HCT116 (cell line): ENCODE data around the gene CYTL1. TPM values are rescaled to one million over a fixed set of nuclear protein-coding genes. Genes with fewer than 3 reads are reported as not detected.

Source experiments
- ATAC-seq: fragments of 200-7000 bp; cut with Tn5 transposase; 2 replicates; pipeline ENCODE4 v1.9.1; 2020; ENCODE audit warnings: mild to moderate bottlenecking, moderate library complexity
- BruUV-seq: library from RNA; stranded (reverse); fragments of 400-500 nt; replicated peaks from 2 replicates; lab custom pipeline; 2021; lab: Mats Ljungman, UMichigan
- CTCF ChIA-PET: fragments of 300-600 bp; sonication (Branson Sonifier 250); formaldehyde crosslinking; loops from one replicate; lab custom pipeline; 2021; ENCODE audit warnings: antibody characterized with exemption; lab: Charles Lee
- POLR2A ChIA-PET: fragments of 300-600, 350-600 bp; sonication (Branson Sonifier 250); formaldehyde crosslinking; loops from one replicate; lab custom pipeline; 2021; ENCODE audit warnings: antibody characterized with exemption; lab: Charles Lee
- RAD21 ChIA-PET, 2 experiments: fragments of 300-600 bp; sonication (Branson Sonifier 250); formaldehyde crosslinking; loops; one replicate each; lab custom pipeline; 2023; ENCODE audit warnings: low total read pairs in 2 of 2; ENCODE audit not compliant: uncharacterized antibody in 2 of 2, unreplicated experiment in 2 of 2, low non-redundant PET in 1 of 2; lab: Charles Lee
- DNase-seq: peaks from one replicate; pipeline ENCODE4 v3.0.0-alpha.2; 2010; ENCODE audit warnings: low read depth, low spot score
- H2AFZ ChIP-seq: fragments of 200-600 bp; shearing (Covaris generic), sonication (generic); 2 replicates; pipeline ENCODE4 v1.6.1; 2017; ENCODE audit warnings: low read depth, mixed run types, mixed read lengths, antibody characterized with exemption, low read length; ENCODE audit not compliant: poor library complexity, severe bottlenecking
- H3K27ac ChIP-seq: 2 replicates; pipeline ENCODE4 v1.5.1; 2012; ENCODE audit warnings: low read depth, low read length
- H3K27me3 ChIP-seq: fragments of 200-600 bp; sonication (generic); 2 replicates; pipeline ENCODE4 v1.6.1; 2016; ENCODE audit warnings: mixed run types, low read length, mixed read lengths; ENCODE audit not compliant: insufficient read depth
- H3K36me3 ChIP-seq, 2 experiments: fragments of 200-500 bp in 1 of 2; fragments of 200-600 bp in 1 of 2; sonication (Bioruptor generic) in 1 of 2; sonication (generic) in 1 of 2; 2 replicates each; pipeline versions ENCODE4 v1.5.1 to v1.6.1; 2014 to 2016; ENCODE audit warnings: low read length in 2 of 2, inconsistent platforms in 1 of 2, mixed read lengths in 1 of 2, mixed run types in 1 of 2; ENCODE audit not compliant: insufficient read depth in 2 of 2, control insufficient read depth in 1 of 2
- H3K4me1 ChIP-seq, 2 experiments: fragments of 200-600 bp in 1 of 2; sonication (generic) in 1 of 2; 2 replicates each; pipeline versions ENCODE4 v1.5.1 to v1.6.1; 2012 to 2017; ENCODE audit warnings: low read length in 2 of 2, inconsistent platforms in 1 of 2, mild to moderate bottlenecking in 1 of 2, mixed read lengths in 1 of 2, mixed run types in 1 of 2, moderate library complexity in 1 of 2; ENCODE audit not compliant: insufficient read depth in 2 of 2, control insufficient read depth in 1 of 2
- H3K4me2 ChIP-seq: fragments of 200-600 bp; sonication (generic); 2 replicates; pipeline ENCODE4 v1.6.1; 2017; ENCODE audit warnings: mixed run types, low read length, mixed read lengths
- H3K4me3 ChIP-seq, 2 experiments: fragments of 200-600 bp in 1 of 2; sonication (generic) in 1 of 2; replicated peaks in 1 of 2; 2 replicates each; pipeline ENCODE4 v1.5.1; 2011 to 2016; ENCODE audit warnings: low read length in 2 of 2, control low read depth in 1 of 2, low read depth in 1 of 2, mild to moderate bottlenecking in 1 of 2, mixed read lengths in 1 of 2, mixed run types in 1 of 2
- H3K79me2 ChIP-seq: fragments of 200-600 bp; sonication (generic); 2 replicates; pipeline ENCODE4 v1.6.1; 2017; ENCODE audit warnings: mild to moderate bottlenecking, mixed run types, low read length, moderate library complexity, mixed read lengths; ENCODE audit not compliant: insufficient read depth
- H3K9ac ChIP-seq: fragments of 200-600 bp; sonication (generic); 2 replicates; pipeline ENCODE4 v1.6.1; 2016; ENCODE audit warnings: low read length, mixed read lengths
- H3K9me2 ChIP-seq: fragments of 200-600 bp; sonication (generic), shearing (Covaris generic); 2 replicates; pipeline ENCODE4 v1.6.1; 2017; ENCODE audit warnings: mixed run types, mild to moderate bottlenecking, moderate library complexity; ENCODE audit not compliant: insufficient read depth
- H3K9me3 ChIP-seq, 2 experiments: fragments of 200-500 bp in 1 of 2; fragments of 200-600 bp in 1 of 2; sonication (Bioruptor generic) in 1 of 2; sonication (generic) in 1 of 2; 2 replicates each; pipeline ENCODE4 v1.6.1; 2014 to 2017; ENCODE audit warnings: low read length in 2 of 2, mixed read lengths in 2 of 2, inconsistent platforms in 1 of 2, low read depth in 1 of 2, mild to moderate bottlenecking in 1 of 2, mixed run types in 1 of 2, moderate library complexity in 1 of 2; ENCODE audit not compliant: control insufficient read depth in 1 of 2, insufficient read depth in 1 of 2
- H4K20me1 ChIP-seq: fragments of 200-600 bp; sonication (generic), shearing (Covaris generic); 2 replicates; pipeline ENCODE4 v1.6.1; 2017; ENCODE audit warnings: mixed run types, mild to moderate bottlenecking, moderate library complexity; ENCODE audit not compliant: insufficient read depth
- EGR1 ChIP-seq: IDR thresholded peaks from 2 replicates; pipeline ENCODE4 v1.6.1; 2012; ENCODE audit warnings: low read depth
- ELF1 ChIP-seq: IDR thresholded peaks from 2 replicates; pipeline ENCODE4 v1.6.1; 2012; ENCODE audit warnings: low read depth, borderline replicate concordance
- EZH2phosphoT487 ChIP-seq: fragments of 200-600 bp; IDR thresholded peaks from 2 replicates; pipeline ENCODE4 v1.6.1; 2018; ENCODE audit warnings: antibody characterized with exemption, borderline replicate concordance
- FOSL1 ChIP-seq: IDR thresholded peaks from 2 replicates; pipeline ENCODE4 v1.6.1; 2012; ENCODE audit warnings: low read depth
- JUND ChIP-seq: IDR thresholded peaks from 2 replicates; pipeline ENCODE4 v1.6.1; 2012
- POLR2A ChIP-seq: IDR thresholded peaks from 2 replicates; pipeline ENCODE4 v1.7.0; 2011; ENCODE audit warnings: borderline replicate concordance; ENCODE audit not compliant: insufficient read depth, insufficient read length; ENCODE audit errors: extremely low read depth
- POLR2AphosphoS5 ChIP-seq: IDR thresholded peaks from 2 replicates; pipeline ENCODE4 v1.6.1; 2011; ENCODE audit warnings: mild to moderate bottlenecking, low read depth, low read length, moderate library complexity
- RAD21 ChIP-seq: IDR thresholded peaks from 2 replicates; pipeline ENCODE4 v1.6.1; 2012; ENCODE audit warnings: low read depth, mild to moderate bottlenecking
- SIN3A ChIP-seq: IDR thresholded peaks from 2 replicates; pipeline ENCODE4 v1.6.1; 2012; ENCODE audit warnings: low read depth
- TCF7L2 ChIP-seq: IDR thresholded peaks from 2 replicates; pipeline ENCODE4 v1.7.0; 2011; ENCODE audit warnings: borderline replicate concordance, inconsistent platforms; ENCODE audit not compliant: insufficient read depth, insufficient read length; ENCODE audit errors: extremely low read depth
- YY1 ChIP-seq: IDR thresholded peaks from 2 replicates; pipeline ENCODE4 v1.6.1; 2011; ENCODE audit warnings: low read length, low read depth, moderate library complexity, mild to moderate bottlenecking; ENCODE audit not compliant: insufficient replicate concordance; ENCODE audit errors: extremely low read depth
- ZBTB33 ChIP-seq: IDR thresholded peaks from 2 replicates; pipeline ENCODE4 v1.6.1; 2011; ENCODE audit warnings: mild to moderate bottlenecking, low read length, moderate library complexity; ENCODE audit not compliant: insufficient replicate concordance; ENCODE audit errors: extremely low read depth
- ZNF274 ChIP-seq: fragments of 200-500 bp; sonication (Bioruptor generic); IDR thresholded peaks from 2 replicates; pipeline ENCODE4 v1.6.1; 2014; ENCODE audit warnings: mild to moderate bottlenecking, low read depth, low read length, inconsistent platforms
- intact Hi-C: fragments of 100-400 bp; cut with micrococcal nuclease; formaldehyde crosslinking; loops from 2 replicates; pipeline ENCODE4 v1.10.0; 2022
- total RNA-seq: library from RNA; stranded (reverse); gene quantifications from one replicate; pipeline ENCODE4 v1.2.1, GENCODE V29; 2021; ENCODE audit not compliant: unreplicated experiment
- TF ChIP-seq, protein P1 (sequence below): IDR thresholded peaks from 2 replicates; pipeline ENCODE4 v1.6.1; 2012

The CYTL1 gene
- total RNA-seq, 1 experiment from 2014 or later, result not detected

DNA sequence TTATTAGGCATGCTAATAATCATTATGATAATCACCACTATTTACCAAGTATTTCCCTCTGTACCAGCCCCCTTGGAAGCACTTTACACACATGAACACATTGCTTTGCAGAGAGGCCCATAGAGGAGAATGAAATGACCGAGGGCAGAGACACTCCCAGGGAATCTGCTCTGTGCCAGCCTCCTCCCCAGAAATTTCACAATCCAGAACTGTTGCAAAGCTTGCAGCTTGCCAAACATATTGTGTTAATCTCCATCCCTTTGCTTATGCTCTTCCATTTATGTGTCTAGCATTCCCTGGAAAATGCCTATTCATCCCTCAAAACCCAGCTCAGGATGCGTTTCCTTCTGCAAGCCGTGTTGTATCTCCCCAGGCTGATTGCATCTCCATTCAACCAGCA lies 37.8 kb downstream of the CYTL1 start (continued):
- no peak for TF ChIP-seq ZBTB33
- no peak for TF ChIP-seq EGR1
- no peak for TF ChIP-seq ZNF274
- TF ChIP-seq EZH2phosphoT487, result no peak
- no peak for TF ChIP-seq TCF7L2
- no peak for TF ChIP-seq ELF1
- TF ChIP-seq POLR2AphosphoS5, result no peak
- TF ChIP-seq, protein P1, sequence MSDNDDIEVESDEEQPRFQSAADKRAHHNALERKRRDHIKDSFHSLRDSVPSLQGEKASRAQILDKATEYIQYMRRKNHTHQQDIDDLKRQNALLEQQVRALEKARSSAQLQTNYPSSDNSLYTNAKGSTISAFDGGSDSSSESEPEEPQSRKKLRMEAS, result no peak
- no peak for TF ChIP-seq RAD21
- no peak for TF ChIP-seq FOSL1
- no peak for TF ChIP-seq SIN3A

- DNase-seq (no peak), ATAC-seq (no peak)
- H2AFZ ChIP-seq, result no peak overlapping the region
- H3K36me3 ChIP-seq, result no peaks in the 10 kb centered on the region
- H3K9ac ChIP-seq, result no peak overlapping the region
- ChIA-PET POLR2A (no interaction called here), RAD21 (no interaction called here), CTCF (no interaction called here)
- H3K4me3 ChIP-seq, result no peak overlapping the region
- BruUV-seq, result no TSS peak
- no peaks in the 10 kb centered on the region for H4K20me1 ChIP-seq
- peaks cover 0 to 12% of the 10 kb centered on the region in 2 experiments; a peak in 1 of 4 replicates for H3K4me1 ChIP-seq
- no peak overlapping the region for H3K27ac ChIP-seq
- no peaks in the 10 kb centered on the region for H3K9me2 ChIP-seq
- H3K4me2 ChIP-seq, result no peak overlapping the region
- intact Hi-C loops, result no loop called here
- H3K9me3 ChIP-seq, result no peaks in the 10 kb centered on the region
- TF ChIP-seq TCF7L2 (no peak), POLR2A (no peak), RAD21 (no peak), YY1 (no peak), JUND (no peak), POLR2AphosphoS5 (no peak)
- no peaks in the 10 kb centered on the region for H3K27me3 ChIP-seq
- no peaks in the 10 kb centered on the region for H3K79me2 ChIP-seq
These were observed 38.5 kb downstream of the CYTL1 start for GRCh38 chr4:4980621-4981230.
